NB4 (cell line): ENCODE measurements around the gene KIFAP3.

ENCODE experiments used
- CTCF ChIP-seq: IDR thresholded peaks from one replicate; pipeline ENCODE4 v1.5.1; 2012; ENCODE audit warnings: low read depth, low read length
- MAX ChIP-seq: IDR thresholded peaks from 2 replicates; pipeline ENCODE4 v1.6.1; 2011; ENCODE audit warnings: low read depth, low read length
- POLR2A ChIP-seq: IDR thresholded peaks from 2 replicates; pipeline ENCODE4 v1.6.1; 2011; ENCODE audit warnings: mild to moderate bottlenecking; ENCODE audit not compliant: insufficient read length; ENCODE audit errors: extremely low read depth

GRCh38 chr1:170020859-170021258 lies 53.6 kb downstream of the KIFAP3 start:
- no peak for TF ChIP-seq CTCF
- TF ChIP-seq POLR2A = no peak
- no peak for TF ChIP-seq MAX
